CD4-positive, CD25-positive, alpha-beta regulatory T cell (primary cell): ENCODE results near the gene RAB40A. TPM values are rescaled to one million over a fixed set of nuclear protein-coding genes. Genes with fewer than 3 reads are reported as not detected.
"Not testable (repeated sequence)": the region's sequence is repeated elsewhere in the genome, so short reads cannot be mapped to it uniquely, and the experiment has no call there.

Experiments used
- ATAC-seq, 2 donors: fragments of 150-1000 bp; cut with Tn5 transposase; one replicate each; pipeline ENCODE4 v1.10.0; 2021; ENCODE audit warnings: low read depth in 2 of 2, moderate number of reproducible peaks in 2 of 2, moderate library complexity in 1 of 2
- DNase-seq, 3 donors: peaks; one replicate each; pipeline versions ENCODE4 v3.0.0 to v3.0.0-alpha.2; 2012 to 2022; ENCODE audit warnings: mixed read lengths in 1 of 3
- H3K27ac ChIP-seq: one replicate; pipeline ENCODE4 v1.7.0; 2013; ENCODE audit warnings: mild to moderate bottlenecking, low read length; ENCODE audit not compliant: insufficient read depth, poor library complexity, severe bottlenecking
- H3K27me3 ChIP-seq: one replicate; pipeline ENCODE4 v1.7.0; 2013; ENCODE audit warnings: low read length; ENCODE audit not compliant: control insufficient read depth, insufficient read depth
- H3K36me3 ChIP-seq: one replicate; pipeline ENCODE4 v1.7.0; 2013; ENCODE audit warnings: mild to moderate bottlenecking, low read length, moderate library complexity; ENCODE audit not compliant: control insufficient read depth, insufficient read depth
- H3K4me1 ChIP-seq: 2 replicates; pipeline ENCODE4 v1.7.0; 2013; ENCODE audit warnings: mild to moderate bottlenecking, low read length; ENCODE audit not compliant: insufficient read depth, control insufficient read depth, poor library complexity, severe bottlenecking
- H3K4me3 ChIP-seq: one replicate; pipeline ENCODE4 v1.7.0; 2013; ENCODE audit warnings: low read depth, mild to moderate bottlenecking, low read length, moderate library complexity
- H3K9me3 ChIP-seq, 2 experiments: 1 replicate in 1 of 2; 2 replicates in 1 of 2; pipeline ENCODE4 v1.7.0; 2013; ENCODE audit warnings: low read length in 2 of 2, mild to moderate bottlenecking in 1 of 2, moderate library complexity in 1 of 2; ENCODE audit not compliant: control insufficient read depth in 2 of 2
- H3K27ac Mint-ChIP-seq, 3 donors: one replicate each; pipeline ENCODE4 v1.8.0; 2020 to 2022; ENCODE audit warnings: mild to moderate bottlenecking in 3 of 3, mixed read lengths in 3 of 3, moderate library complexity in 2 of 3
- H3K27me3 Mint-ChIP-seq: one replicate; pipeline ENCODE4 v1.8.0; 2022; ENCODE audit warnings: mild to moderate bottlenecking, mixed read lengths
- H3K36me3 Mint-ChIP-seq: one replicate; pipeline ENCODE4 v1.8.0; 2020; ENCODE audit warnings: mixed read lengths
- H3K4me1 Mint-ChIP-seq, 4 donors: one replicate each; pipeline ENCODE4 v1.8.0; 2020 to 2022; ENCODE audit warnings: mixed read lengths in 4 of 4, mild to moderate bottlenecking in 1 of 4
- H3K4me3 Mint-ChIP-seq, 4 donors: one replicate each; pipeline ENCODE4 v1.8.0; 2020 to 2022; ENCODE audit warnings: mild to moderate bottlenecking in 4 of 4, mixed read lengths in 4 of 4, moderate library complexity in 3 of 4
- H3K9me3 Mint-ChIP-seq, 7 donors: one replicate each; pipeline ENCODE4 v1.8.0; 2020 to 2022; ENCODE audit warnings: mixed read lengths in 7 of 7, mild to moderate bottlenecking in 3 of 7, moderate library complexity in 2 of 7
- polyA plus RNA-seq, 4 donors: library from polyadenylated mRNA; unstranded; fragments of 300-500 nt; fragmentation: Illumina TruSeq; gene quantifications; one replicate each; pipeline ENCODE4 v1.2.3, GENCODE V29; 2021
- total RNA-seq: library from RNA; stranded (reverse); gene quantifications from one replicate; pipeline ENCODE4 v1.2.3, GENCODE V29; 2022

RAB40A gene
- total and polyA plus RNA-seq, 5 donors from 2014 or later = 0.07 to 0.10 TPM; not detected in 3

DNA sequence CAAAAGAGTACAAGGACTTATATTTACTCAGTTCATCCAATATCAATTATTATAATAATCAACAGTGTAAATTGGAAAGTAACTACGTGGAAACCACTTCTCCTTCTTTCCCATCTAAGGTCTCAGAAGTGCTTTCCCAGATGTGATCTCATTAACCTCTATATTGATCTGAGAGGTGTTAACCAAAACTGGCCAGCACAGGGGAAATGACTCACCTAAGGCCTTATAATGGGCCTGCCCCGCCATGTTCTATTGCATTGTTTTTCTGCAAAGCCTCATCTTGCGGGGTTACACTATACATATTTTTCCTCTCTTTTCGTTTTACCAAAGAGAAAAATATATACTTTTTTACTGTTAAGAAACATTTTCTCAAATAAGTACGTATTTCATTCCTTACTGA lies 20.5 kb downstream of the RAB40A start:
- H3K4me3 Mint-ChIP-seq = no peak overlapping the region
- Histone ChIP-seq H3K9me3 (no peaks in the 10 kb centered on the region), H3K27me3 (no peaks in the 10 kb centered on the region), H3K36me3 (no peaks in the 10 kb centered on the region), H3K4me3 (no peak overlapping the region), H3K4me1 (no peaks in the 10 kb centered on the region), H3K27ac (no peak overlapping the region)
- H3K36me3 Mint-ChIP-seq = no peaks in the 10 kb centered on the region
- peaks cover 6% of the 10 kb centered on the region for H3K27me3 Mint-ChIP-seq
- no peak for DNase-seq
- ATAC-seq = no peak
- no peak overlapping the region for H3K27ac Mint-ChIP-seq
- no peaks in the 10 kb centered on the region for H3K4me1 Mint-ChIP-seq
- H3K9me3 Mint-ChIP-seq = no peaks in the 10 kb centered on the region

DNA sequence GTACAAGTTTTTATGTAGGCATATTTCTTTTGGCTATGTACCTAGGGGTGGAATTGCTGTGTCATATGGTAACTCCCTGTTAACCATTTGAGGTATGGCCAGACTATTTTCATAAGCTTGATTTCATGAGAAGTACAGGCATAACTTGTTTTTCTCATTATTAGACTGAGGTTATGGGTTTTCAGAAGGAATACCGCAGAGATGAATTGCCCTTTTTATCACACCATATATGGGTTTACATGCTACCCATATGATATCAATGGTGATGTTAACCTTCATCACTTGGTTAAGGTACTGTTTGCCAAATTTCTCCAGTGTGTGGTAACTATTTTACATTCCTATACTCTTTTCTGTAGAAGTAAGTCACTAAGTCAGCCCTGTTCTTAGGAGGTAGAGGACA lies 23.5 kb downstream of the RAB40A start:
- H3K27ac Mint-ChIP-seq = no peak overlapping the region
- no peak for DNase-seq

DNA sequence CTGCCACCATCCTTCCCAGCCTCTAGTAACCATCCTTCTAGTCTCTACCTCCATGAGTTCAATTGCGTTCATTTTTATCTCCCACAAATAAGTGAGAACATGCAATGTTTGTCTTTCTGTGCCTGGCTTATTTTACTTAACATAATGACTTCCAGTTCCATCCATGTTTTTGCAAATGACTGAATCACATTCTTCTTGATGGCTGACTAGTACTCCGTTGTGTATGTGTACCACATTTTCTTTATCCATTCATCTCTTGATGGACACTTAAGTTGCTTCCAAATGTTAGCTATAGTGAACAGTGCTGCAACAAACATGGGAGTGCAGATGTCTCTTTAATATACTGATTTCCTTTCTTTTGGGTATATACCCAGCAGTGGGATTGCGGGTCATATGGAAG lies 25.7 kb downstream of the RAB40A start:
- not testable (repeated sequence) for H3K9me3 Mint-ChIP-seq, H3K4me1 Mint-ChIP-seq, H3K4me3 Mint-ChIP-seq, H3K4me3 ChIP-seq, H3K36me3 ChIP-seq, H3K27me3 ChIP-seq, ATAC-seq, H3K4me1 ChIP-seq, H3K36me3 Mint-ChIP-seq, H3K27ac Mint-ChIP-seq, DNase-seq, H3K9me3 ChIP-seq, H3K27ac ChIP-seq, H3K27me3 Mint-ChIP-seq

More for the DNA sequence above, 23.5 kb downstream of the RAB40A start:
- Mint-ChIP-seq H3K36me3 (no peaks in the 10 kb centered on the region), H3K9me3 (no peaks in the 10 kb centered on the region), H3K4me1 (no peaks in the 10 kb centered on the region), H3K4me3 (no peak overlapping the region), H3K27me3 (no peaks in the 10 kb centered on the region)
- ATAC-seq = no peak
- Histone ChIP-seq H3K27me3 (no peaks in the 10 kb centered on the region), H3K4me3 (no peak overlapping the region), H3K9me3 (no peaks in the 10 kb centered on the region), H3K4me1 (no peaks in the 10 kb centered on the region), H3K27ac (no peak overlapping the region), H3K36me3 (no peaks in the 10 kb centered on the region)

DNA sequence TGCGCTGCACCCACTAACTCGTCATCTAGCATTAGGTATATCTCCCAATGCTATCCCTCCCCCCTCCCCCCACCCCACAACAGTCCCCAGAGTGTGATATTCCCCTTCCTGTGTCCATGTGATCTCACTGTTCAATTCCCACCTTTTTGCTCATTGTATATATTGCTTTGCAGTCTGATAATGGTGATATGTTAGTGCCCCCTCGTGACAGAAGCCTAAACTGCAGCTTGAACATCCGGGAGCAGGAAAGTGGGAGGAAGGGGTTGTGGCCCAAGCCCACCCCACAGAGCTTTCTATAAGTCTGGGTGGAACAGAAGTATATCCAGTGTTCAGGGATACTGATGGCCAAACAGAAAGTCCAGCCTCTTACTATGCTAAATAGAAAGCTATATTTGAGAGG lies 29.6 kb downstream of the RAB40A start:
- H3K27ac Mint-ChIP-seq, H3K4me3 Mint-ChIP-seq, H3K36me3 Mint-ChIP-seq, H3K36me3 ChIP-seq, ATAC-seq, H3K4me3 ChIP-seq, H3K27me3 ChIP-seq, H3K27me3 Mint-ChIP-seq, H3K27ac ChIP-seq, H3K4me1 ChIP-seq, H3K9me3 Mint-ChIP-seq, H3K9me3 ChIP-seq: not testable (repeated sequence)
- peak; percentile 8 to 48 (median 40) for DNase-seq
- H3K4me1 Mint-ChIP-seq = peaks cover 0 to 12% (median 7%) of the 10 kb centered on the region in 4 donors

DNA sequence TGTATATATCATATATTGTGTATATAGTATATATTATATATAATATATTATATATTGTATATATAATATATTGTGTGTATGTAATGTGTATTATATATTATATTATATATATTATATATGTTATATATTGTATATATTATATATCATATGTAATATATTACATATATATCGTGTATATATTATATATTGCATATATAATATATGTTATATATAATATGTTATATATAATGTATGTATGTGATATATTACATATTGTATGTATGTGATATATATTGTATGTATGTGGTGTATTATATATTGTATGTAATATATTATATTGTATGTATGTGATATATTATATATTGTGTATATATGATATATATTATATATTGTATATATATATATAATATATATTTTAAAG lies 30.5 kb downstream of the RAB40A start:
- Mint-ChIP-seq H3K4me1 (peaks cover 0 to 19% (median 8%) of the 10 kb centered on the region in 4 donors), H3K27ac (no peak overlapping the region), H3K4me3 (no peak overlapping the region), H3K27me3 (no peaks in the 10 kb centered on the region), H3K36me3 (no peaks in the 10 kb centered on the region), H3K9me3 (no peaks in the 10 kb centered on the region)
- Histone ChIP-seq H3K4me3 (no peak overlapping the region), H3K36me3 (no peaks in the 10 kb centered on the region), H3K4me1 (no peaks in the 10 kb centered on the region), H3K27ac (no peak overlapping the region), H3K9me3 (no peaks in the 10 kb centered on the region), H3K27me3 (no peaks in the 10 kb centered on the region)
- DNase-seq (no peak), ATAC-seq (no peak)

DNA sequence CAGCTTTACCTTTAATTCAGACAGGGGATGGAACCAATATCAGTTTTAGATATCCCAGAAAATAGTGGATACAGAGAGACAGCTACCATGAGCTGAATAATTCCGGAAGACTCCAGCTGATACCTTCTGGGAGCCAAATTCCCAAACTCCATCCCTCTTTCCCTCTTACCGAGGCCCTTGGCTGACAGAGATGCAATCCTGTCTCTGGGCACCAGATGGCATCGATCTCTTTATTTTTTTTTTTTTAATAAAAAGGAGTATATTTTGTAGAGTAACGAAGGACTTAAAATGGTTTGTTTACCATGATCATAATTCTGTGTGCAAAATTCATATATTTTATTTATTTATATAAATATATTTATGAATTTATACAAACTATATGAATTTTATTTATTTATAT lies 31.0 kb downstream of the RAB40A start:
- Histone ChIP-seq H3K4me3 (no peak overlapping the region), H3K4me1 (no peaks in the 10 kb centered on the region), H3K27ac (no peak overlapping the region), H3K27me3 (no peaks in the 10 kb centered on the region), H3K36me3 (no peaks in the 10 kb centered on the region), H3K9me3 (no peaks in the 10 kb centered on the region)
- H3K36me3 Mint-ChIP-seq = no peaks in the 10 kb centered on the region
- no peaks in the 10 kb centered on the region for H3K27me3 Mint-ChIP-seq
- ATAC-seq (no peak), DNase-seq (no peak)
- H3K4me1 Mint-ChIP-seq = peaks cover 0 to 22% (median 8%) of the 10 kb centered on the region in 4 donors
- H3K27ac Mint-ChIP-seq = no peak overlapping the region
- H3K4me3 Mint-ChIP-seq = peak overlapping the region in 2 of 4 donors; percentile 47 to 56
- no peaks in the 10 kb centered on the region for H3K9me3 Mint-ChIP-seq

DNA sequence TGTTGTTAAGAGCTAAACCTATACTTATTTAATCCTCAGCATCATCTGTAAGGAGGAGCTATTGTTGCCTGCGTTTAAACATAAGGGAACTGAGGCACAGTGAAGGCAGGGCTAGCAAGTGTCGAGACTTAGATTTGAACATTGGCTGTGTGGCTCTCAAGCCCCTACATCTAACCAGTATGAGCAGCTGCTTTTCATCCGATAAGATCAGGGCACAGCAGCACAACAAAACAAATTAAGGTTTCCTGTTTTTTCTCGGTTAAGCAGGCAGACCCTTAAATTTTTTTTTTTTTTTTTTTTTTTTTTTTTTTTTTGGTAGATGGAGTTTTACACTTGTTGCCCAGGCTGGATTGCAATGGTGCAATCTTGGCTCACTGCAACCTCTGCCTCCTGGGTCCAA lies 35.6 kb downstream of the RAB40A start:
- H3K9me3 Mint-ChIP-seq = peaks cover 0 to 2% (median 0%) of the 10 kb centered on the region in 7 donors
- no peaks in the 10 kb centered on the region for H3K9me3 ChIP-seq
- DNase-seq (peak in 2 of 3 donors; percentile 48 to 55), ATAC-seq (peak in 1 of 2 donors; percentile 76)
- no peak overlapping the region for H3K27ac ChIP-seq
- peaks cover 0 to 27% (median 12%) of the 10 kb centered on the region in 4 donors for H3K4me1 Mint-ChIP-seq
- H3K4me3 ChIP-seq = no peak overlapping the region
- peak overlapping the region in 1 of 3 donors; percentile 41 for H3K27ac Mint-ChIP-seq
- H3K4me1 ChIP-seq = no peaks in the 10 kb centered on the region
- no peaks in the 10 kb centered on the region for H3K27me3 Mint-ChIP-seq
- H3K27me3 ChIP-seq = no peaks in the 10 kb centered on the region
- no peaks in the 10 kb centered on the region for H3K36me3 ChIP-seq
- peak overlapping the region in 2 of 4 donors; percentile 10 to 64 for H3K4me3 Mint-ChIP-seq
- no peaks in the 10 kb centered on the region for H3K36me3 Mint-ChIP-seq

DNA sequence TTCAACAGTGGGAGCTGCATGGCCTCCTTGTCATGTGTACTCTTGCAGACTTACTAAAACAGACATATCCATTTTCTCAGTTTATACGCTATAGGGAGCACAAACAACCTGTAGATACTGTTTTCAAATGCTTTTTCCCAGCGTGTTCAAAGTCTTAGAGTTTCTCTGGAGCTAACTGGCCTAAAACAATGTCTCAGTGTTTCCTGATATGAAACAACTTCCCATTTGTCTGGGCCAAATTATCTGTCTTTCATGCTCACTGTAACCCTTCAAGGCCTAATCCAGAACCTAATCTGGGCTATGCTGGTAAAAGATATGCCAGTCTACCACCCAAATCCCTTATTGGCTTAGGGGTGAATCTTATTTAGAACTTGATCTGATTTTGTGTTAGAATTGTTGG lies 38.8 kb downstream of the RAB40A start:
- Histone ChIP-seq H3K9me3 (no peaks in the 10 kb centered on the region), H3K36me3 (no peaks in the 10 kb centered on the region), H3K4me1 (no peaks in the 10 kb centered on the region), H3K27ac (no peak overlapping the region), H3K4me3 (no peak overlapping the region), H3K27me3 (no peaks in the 10 kb centered on the region)
- no peaks in the 10 kb centered on the region for H3K27me3 Mint-ChIP-seq
- peaks cover 0 to 15% (median 8%) of the 10 kb centered on the region in 4 donors for H3K4me1 Mint-ChIP-seq
- no peak for DNase-seq
- ATAC-seq = no peak
- H3K27ac Mint-ChIP-seq = no peak overlapping the region
- peaks cover 0 to 2% (median 0%) of the 10 kb centered on the region in 7 donors for H3K9me3 Mint-ChIP-seq
- H3K36me3 Mint-ChIP-seq = no peaks in the 10 kb centered on the region
- H3K4me3 Mint-ChIP-seq = no peak overlapping the region
